Lower lobe of right lung (tissue), 2 donors: ENCODE results near the gene C1QTNF7. TPM values are rescaled to one million over a fixed set of nuclear protein-coding genes. Genes with fewer than 3 reads are reported as not detected.

ENCODE experiments used
- ATAC-seq, 2 donors: fragments of 200-7000 bp; cut with Tn5 transposase; one replicate each; pipeline ENCODE4 v1.9.1; 2020 to 2022; ENCODE audit warnings: mild to moderate bottlenecking in 2 of 2, moderate library complexity in 2 of 2
- DNase-seq: peaks from one replicate; pipeline ENCODE4 v3.0.0-alpha.2; 2020
- H3K27ac ChIP-seq: fragments of 200-600 bp; one replicate; pipeline ENCODE4 v1.8.0; 2022
- H3K27me3 ChIP-seq: fragments of 200-600 bp; one replicate; pipeline ENCODE4 v1.8.0; 2022; ENCODE audit warnings: low read depth
- H3K36me3 ChIP-seq: fragments of 200-600 bp; one replicate; pipeline ENCODE4 v1.8.0; 2022; ENCODE audit warnings: mild to moderate bottlenecking
- H3K4me1 ChIP-seq: fragments of 200-600 bp; one replicate; pipeline ENCODE4 v1.8.0; 2022
- H3K4me3 ChIP-seq: fragments of 200-600 bp; one replicate; pipeline ENCODE4 v1.8.0; 2022; ENCODE audit warnings: mild to moderate bottlenecking
- H3K9me3 ChIP-seq: fragments of 200-600 bp; one replicate; pipeline ENCODE4 v1.8.0; 2022
- CTCF ChIP-seq: fragments of 200-600 bp; IDR thresholded peaks from one replicate; pipeline ENCODE4 v1.8.0; 2022; ENCODE audit warnings: antibody characterized with exemption, mild to moderate bottlenecking
- intact Hi-C: fragments of 100-400 bp; cut with DNase I; formaldehyde crosslinking; loops from one replicate; pipeline ENCODE4 v1.11.0; 2022
- total RNA-seq: library from RNA; stranded (reverse); fragmentation: NEBNext Ultra II Directional; extraction: Animal tissue kit (Norgen Biotek cat#: 25700); gene quantifications from one replicate; pipeline ENCODE4 v1.2.1, GENCODE V29; 2021
- donor health status: DM: no; HTN: yes; CAD: no; lungs with severe emphysema.

Gene C1QTNF7
- total RNA-seq, 1 donor from 2014 or later = 10.7 TPM

GRCh38 chr4:15457406-15458201 lies 29.8 kb downstream of the C1QTNF7 start:
- ATAC-seq (peak; percentile 84 to 86), DNase-seq (no peak)
- no peak overlapping the region for H3K4me3 ChIP-seq
- H3K27ac ChIP-seq = no peak overlapping the region
- peak; percentile 71 for TF ChIP-seq CTCF
- no peaks in the 10 kb centered on the region for H3K9me3 ChIP-seq
- intact Hi-C loops = loop anchor here (5.0 kb wide), 1 partner anchor 225 kb away; no protein-coding TSS in a partner anchor
- no peaks in the 10 kb centered on the region for H3K27me3 ChIP-seq
- no peaks in the 10 kb centered on the region for H3K36me3 ChIP-seq
- peaks cover 15% of the 10 kb centered on the region for H3K4me1 ChIP-seq

- no peaks in the 10 kb centered on the region for H3K36me3 ChIP-seq
- DNase-seq (no peak), ATAC-seq (no peak)
- peaks cover 14% of the 10 kb centered on the region for H3K4me1 ChIP-seq
- TF ChIP-seq CTCF = no peak
- no peaks in the 10 kb centered on the region for H3K9me3 ChIP-seq
- no peak overlapping the region for H3K4me3 ChIP-seq
- no peak overlapping the region for H3K27ac ChIP-seq
- no peaks in the 10 kb centered on the region for H3K27me3 ChIP-seq
- intact Hi-C loops = loop anchor here (5.0 kb wide), 1 partner anchor 226 kb away; no protein-coding TSS in a partner anchor
Measured at GRCh38 chr4:15458616-15459015, 30.8 kb downstream of the C1QTNF7 start.

- Histone ChIP-seq H3K4me1 (peaks cover 12% of the 10 kb centered on the region), H3K4me3 (no peak overlapping the region), H3K27ac (no peak overlapping the region), H3K27me3 (no peaks in the 10 kb centered on the region), H3K36me3 (no peaks in the 10 kb centered on the region), H3K9me3 (no peaks in the 10 kb centered on the region)
- DNase-seq = no peak
- intact Hi-C loops = loop anchor here (5.0 kb wide), 1 partner anchor 227 kb away; no protein-coding TSS in a partner anchor
- no peak for ATAC-seq
- no peak for TF ChIP-seq CTCF
Measured at GRCh38 chr4:15459706-15460105, 31.9 kb downstream of the C1QTNF7 start.

- H3K4me1 ChIP-seq = peaks cover 6% of the 10 kb centered on the region
- DNase-seq (no peak), ATAC-seq (no peak)
- intact Hi-C loops = no loop called here
- no peaks in the 10 kb centered on the region for H3K27me3 ChIP-seq
- H3K9me3 ChIP-seq = no peaks in the 10 kb centered on the region
- no peak overlapping the region for H3K27ac ChIP-seq
- TF ChIP-seq CTCF = no peak
- H3K36me3 ChIP-seq = no peaks in the 10 kb centered on the region
- no peak overlapping the region for H3K4me3 ChIP-seq
Measured at GRCh38 chr4:15466596-15466995, 38.8 kb downstream of the C1QTNF7 start.

- H3K9me3 ChIP-seq = no peaks in the 10 kb centered on the region
- H3K4me3 ChIP-seq = peak within 1 kb of the TSS; percentile 60
- DNase-seq (no peak), ATAC-seq (peak; percentile 92 to 94)
- H3K36me3 ChIP-seq = no peaks in the 10 kb centered on the region
- no peaks in the 10 kb centered on the region for H3K27me3 ChIP-seq
- H3K27ac ChIP-seq = peak within 1 kb of the TSS; percentile 39
- peaks cover 6% of the 10 kb centered on the region for H3K4me1 ChIP-seq
- no peak for TF ChIP-seq CTCF
- intact Hi-C loops = no loop called here
Measured at GRCh38 chr4:15469402-15470127, 41.7 kb downstream of the C1QTNF7 start, which contains the start of gene CC2D2A. CC2D2A (plus strand) TSS chr4:15469882; CDS start chr4:15475933, 6,051 bp downstream.
